Measurements from ENCODE around the gene OR5B17.
"Not testable (repeated sequence)": the region's sequence is repeated elsewhere in the genome, so short reads cannot be mapped to it uniquely, and the experiment has no call there.

The OR5B17 gene

DNA sequence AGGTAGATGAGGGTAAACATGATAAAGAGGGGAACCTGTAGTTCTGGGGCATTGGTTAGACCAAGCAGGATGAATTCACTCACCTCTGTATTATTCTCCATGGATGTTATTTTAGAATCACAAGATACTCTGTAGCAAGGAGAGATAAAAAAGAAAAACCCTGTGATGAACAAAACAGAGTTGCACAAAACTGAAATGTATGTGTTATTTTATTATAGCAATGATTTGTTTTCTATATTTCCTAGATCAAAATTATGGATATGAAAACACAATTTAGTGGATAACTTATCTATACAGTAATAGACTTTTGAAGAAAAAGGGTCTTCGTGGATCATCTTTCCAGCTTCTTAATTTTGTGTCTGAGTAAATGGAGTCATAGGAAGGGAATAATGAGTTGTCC, at the start of gene OR5B17:
Gene OR5B17 (minus strand): TSS at position 101 of the 400 bp plus-strand sequence. CDS start 0 bp downstream, at position 101.
- no peak for DNase-seq (ENCODE audit: extremely low spot score, insufficient read length, low read depth)
- no peak for FAIRE-seq

DNA sequence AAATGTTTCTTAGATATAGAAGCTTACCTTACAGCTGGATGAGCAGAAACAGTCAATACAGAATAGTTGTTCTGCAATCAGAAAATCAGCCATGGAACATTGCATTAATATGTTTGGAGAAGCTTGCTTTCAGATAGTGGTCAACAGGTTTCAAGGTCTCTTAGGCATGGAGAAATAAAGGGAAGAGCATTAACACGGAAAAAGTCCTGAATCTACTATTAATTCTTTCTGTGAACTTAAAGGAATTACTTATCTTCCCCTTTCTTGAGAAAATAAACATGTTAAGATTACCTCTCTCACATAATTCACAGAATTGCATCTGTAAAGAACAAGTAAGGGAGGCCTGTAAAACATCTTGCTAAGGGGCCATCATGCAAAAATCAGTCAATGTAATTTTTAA, 47.9 kb upstream of the OR5B17 start, which contains the start of gene OR5B3:
Gene OR5B3 (minus strand): TSS at position 101 of the 400 bp plus-strand sequence. CDS start 3,465 bp downstream, outside the sequence.
- FAIRE-seq (no peak), DNase-seq (ENCODE audit: extremely low spot score, insufficient read length, low read depth) (no peak)

DNA sequence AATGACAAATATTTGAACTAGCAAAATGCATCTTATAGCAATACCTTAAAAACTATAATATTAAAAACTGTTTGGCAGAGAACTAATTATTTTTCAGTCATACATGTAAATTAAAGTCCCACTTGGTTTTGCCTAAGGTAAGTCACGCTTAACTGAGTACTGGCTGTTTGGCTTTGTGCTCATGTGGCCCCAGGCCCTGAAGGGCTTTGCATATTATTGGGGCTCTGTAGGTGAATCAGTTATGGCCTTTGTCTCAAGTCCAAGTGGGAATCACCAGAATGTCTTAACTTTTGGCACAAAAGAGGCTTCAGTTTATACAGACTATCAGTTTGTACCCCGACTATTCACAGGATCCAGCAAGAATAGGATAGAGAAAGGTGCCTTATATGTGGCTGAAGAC, 40.8 kb upstream of the OR5B17 start:
- DNase-seq (ENCODE audit: extremely low spot score, insufficient read length, low read depth); FAIRE-seq: not testable (repeated sequence)

DNA sequence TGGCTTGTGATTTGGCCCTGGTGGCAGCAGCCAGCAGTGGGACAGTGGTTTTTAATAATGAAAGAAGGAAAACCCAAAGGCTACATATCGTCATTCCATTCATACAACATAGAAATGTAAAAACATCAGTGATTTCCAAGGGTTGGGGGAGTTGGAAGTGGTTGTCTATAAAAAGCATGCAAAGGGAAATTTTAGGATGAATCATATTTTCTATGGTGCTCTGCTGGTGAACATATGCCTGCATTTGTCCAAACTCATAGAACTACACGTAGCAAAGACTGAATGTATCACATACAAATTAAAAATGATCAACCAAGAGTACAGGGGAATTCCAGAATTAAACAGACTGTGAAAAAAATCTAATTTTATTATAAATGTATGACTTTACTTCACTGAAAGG, 36.7 kb upstream of the OR5B17 start:
- FAIRE-seq, result no peak
- no peak for DNase-seq (ENCODE audit: extremely low spot score, insufficient read length, low read depth)

DNA sequence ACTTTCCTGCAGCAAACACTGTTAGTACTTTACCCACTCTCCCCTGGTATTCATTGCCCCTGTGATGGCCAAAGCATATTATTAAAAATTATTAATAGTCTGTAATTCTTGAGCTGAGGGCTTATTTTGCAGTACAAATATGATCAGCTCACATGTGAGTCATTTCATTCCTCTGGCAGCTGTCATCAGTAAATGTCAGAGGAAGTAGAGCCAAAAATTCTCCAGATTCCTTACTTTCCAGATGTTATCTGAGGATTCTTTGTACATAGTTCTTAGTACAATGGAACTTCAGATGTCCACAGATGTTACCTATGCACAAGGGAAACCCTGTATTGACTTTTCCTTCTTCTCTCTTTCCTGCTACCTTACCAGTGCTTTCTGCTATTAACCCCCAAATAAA, 35.3 kb upstream of the OR5B17 start:
- DNase-seq (ENCODE audit: extremely low spot score, insufficient read length, low read depth), result no peak
- no peak for FAIRE-seq

DNA sequence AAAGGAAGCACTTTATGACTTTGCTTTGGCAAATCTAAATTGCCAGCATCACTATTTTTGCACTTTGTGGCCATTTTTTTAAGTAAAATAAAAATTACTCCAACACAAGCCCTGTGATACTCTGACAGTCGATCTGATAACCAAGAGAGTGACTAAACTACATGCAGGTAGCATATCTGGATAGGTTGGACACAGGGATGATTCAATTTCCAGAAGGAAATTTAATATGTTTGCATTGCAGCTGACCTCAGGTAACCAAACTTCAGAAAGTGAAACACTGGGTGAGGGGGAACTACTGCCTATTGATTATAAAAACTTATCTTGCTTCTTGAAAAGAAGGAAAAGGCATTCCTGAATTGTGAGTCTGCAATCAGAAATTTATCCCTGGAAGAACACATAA, 33.9 kb upstream of the OR5B17 start:
- DNase-seq (ENCODE audit: extremely low spot score, insufficient read length, low read depth), result no peak
- no peak for FAIRE-seq

DNA sequence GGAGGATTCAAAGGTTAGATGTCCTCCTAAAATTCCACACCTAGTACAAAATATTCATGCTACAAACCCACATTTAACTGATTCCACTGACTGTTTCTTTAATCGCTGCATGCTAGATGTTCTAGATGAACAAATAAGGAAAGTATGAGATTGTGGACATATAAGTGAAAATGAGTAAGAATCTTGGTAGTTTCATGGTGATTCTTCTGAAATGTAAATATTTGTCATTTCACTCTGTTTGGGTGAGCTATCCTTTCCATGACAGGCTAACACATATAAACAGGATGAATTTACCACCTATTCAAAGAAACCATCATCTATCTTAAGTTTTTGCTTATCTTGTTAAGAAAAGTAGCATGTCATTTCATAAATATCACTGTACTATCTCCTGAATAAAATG, 33.0 kb upstream of the OR5B17 start:
- FAIRE-seq, result no peak
- DNase-seq (ENCODE audit: extremely low spot score, insufficient read length, low read depth), result no peak

DNA sequence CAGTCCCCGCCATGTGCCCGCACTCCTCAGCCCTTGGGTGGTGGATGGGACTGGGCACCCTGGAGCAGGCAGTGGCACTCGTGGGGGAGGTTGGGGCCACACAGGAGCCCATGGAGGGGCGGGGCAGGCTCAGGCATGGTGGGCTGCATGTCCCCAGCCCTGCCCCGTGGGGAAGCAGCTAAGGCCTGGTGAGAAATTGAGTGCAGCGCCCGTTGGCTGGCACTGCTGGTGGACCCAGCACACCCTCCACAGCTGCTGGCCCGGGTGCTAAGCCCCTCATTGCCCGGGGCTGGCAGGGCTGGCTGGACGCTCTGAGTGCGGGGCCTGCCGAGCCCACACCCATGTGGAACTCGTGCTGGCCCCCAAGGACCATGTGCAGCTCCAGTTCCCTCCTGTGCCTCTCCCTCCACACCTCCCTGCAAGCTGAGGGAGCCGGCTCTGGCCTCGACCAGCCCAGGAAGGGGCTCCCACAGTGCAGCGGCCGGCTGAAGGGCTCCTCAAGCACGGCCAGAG, 31.7 kb upstream of the OR5B17 start:
- DNase-seq (ENCODE audit: extremely low spot score, insufficient read length, low read depth) (no peak), FAIRE-seq (no peak)

DNA sequence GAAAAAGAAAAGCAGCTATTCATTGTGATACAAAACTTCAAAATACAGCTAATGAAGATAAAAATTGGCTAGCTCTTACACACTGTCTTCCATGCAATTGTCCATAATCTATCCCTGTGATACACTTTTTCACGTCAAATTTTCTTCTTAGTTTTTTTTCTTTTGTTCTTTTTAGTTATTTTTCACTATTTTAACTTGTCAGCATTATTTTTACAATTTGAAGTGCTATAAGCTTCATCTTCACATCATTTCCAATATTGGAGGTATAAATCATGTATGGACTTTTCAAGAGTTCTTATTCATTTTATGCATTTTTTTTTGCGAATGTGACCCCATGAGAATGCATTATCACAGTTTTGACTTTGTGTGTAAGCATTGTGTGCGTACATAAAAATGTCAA, 4.1 kb downstream of the OR5B17 start:
- FAIRE-seq (no peak), DNase-seq (ENCODE audit: extremely low spot score, insufficient read length, low read depth) (no peak)

DNA sequence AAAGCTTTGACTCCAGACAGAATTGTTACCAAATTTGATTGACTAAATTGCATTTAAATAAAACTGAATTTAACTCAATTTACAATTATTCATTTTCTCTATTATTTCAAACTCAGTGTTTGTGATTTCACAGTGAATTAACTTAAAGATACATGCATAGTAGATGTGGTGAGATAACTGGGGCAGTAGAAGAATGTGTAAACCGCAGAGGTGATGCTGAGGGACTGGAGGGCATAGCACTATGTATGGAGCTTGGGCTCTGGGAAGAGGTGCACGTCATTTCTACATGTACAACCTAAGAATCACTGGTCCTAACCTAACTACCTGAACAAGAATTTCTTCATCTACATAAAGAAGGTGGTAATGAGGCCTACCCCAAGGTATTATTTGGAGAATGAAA, 13.7 kb downstream of the OR5B17 start:
- DNase-seq (ENCODE audit: extremely low spot score, insufficient read length, low read depth), result no peak
- no peak for FAIRE-seq

DNA sequence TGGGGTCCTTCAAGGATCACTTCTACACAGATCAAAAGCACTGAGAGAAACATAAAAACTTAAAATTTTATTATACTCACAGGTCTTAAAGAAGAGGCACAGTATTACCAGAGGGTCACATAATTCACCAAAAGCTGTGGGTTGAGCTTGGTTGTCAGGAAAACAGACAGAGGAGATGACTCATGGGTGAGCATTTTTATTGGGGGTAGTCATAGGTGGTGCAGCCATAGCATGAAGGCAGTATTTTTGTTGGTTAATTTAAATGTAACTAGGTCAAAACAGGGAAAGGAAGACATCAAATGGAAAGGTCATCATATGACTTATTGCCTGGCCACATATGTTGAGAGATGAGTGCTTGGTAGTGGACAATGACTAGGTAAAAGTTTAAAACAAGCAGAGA, 24.2 kb downstream of the OR5B17 start:
- no peak for FAIRE-seq
- no peak for DNase-seq (ENCODE audit: extremely low spot score, insufficient read length, low read depth)

DNA sequence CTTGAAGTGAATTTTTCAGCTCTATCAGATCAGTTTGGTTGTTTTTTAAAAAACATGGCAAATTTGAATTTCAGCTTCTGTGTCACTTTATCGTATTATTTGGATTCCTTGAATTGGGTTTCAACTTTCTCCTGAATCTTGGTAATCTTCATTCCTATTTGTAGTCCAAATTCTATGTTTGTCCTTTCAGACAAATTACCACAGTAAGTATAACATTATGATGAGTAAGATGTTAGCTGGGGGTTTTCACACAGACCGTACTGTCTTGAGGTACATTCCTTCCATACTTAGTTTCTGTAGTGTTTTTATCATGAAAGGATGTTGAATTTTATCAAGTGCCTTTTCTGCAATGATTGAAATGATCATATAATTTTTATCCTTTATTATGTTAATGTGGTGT, 28.0 kb downstream of the OR5B17 start:
- no peak for DNase-seq (ENCODE audit: extremely low spot score, insufficient read length, low read depth)

DNA sequence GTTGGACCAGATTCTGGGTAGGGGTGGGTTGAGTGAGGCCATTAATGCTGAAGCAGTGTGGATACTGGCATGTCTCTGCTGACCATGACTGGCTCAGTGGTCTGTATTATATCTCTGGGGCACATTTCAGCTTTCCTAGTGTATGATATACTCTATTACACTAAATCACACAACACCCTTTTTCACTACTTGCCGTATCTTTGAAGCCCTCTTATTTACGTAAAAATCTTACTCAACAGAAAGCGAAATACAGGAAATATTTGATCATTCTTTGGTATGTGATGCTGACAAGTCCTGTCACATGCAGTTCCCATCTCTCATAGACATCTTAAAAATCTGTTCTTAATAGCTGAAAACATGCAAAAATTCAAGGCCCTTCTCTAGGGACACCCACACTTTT, 40.3 kb downstream of the OR5B17 start:
- FAIRE-seq, result no peak

More for the DNA sequence above, 28.0 kb downstream of the OR5B17 start:
- FAIRE-seq, result no peak

DNA sequence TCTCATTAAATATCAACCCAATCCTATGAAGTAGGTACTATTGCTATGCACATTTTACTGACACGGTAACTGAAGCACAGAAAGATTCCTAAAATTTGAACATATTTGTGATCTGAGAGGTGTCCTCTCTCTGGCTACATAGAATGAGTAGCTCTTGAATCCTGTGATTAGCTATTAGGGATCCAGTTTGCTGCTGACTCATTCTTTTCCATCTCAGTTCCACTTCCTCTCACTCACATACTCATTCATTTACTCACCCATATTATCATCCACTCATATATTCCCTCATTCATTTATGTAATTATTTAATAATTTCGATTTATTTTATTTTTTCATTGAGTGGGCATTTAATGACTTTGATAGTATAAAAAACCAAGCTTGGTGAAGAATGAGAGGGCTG, 42.7 kb downstream of the OR5B17 start:
- DNase-seq (ENCODE audit: extremely low spot score, insufficient read length, low read depth), result no peak
- FAIRE-seq, result no peak

More for the DNA sequence above, 40.3 kb downstream of the OR5B17 start:
- no peak for DNase-seq (ENCODE audit: extremely low spot score, insufficient read length, low read depth)

All from GM18507 (cell line).